ENCODE measurements around the gene DCAF10. TPM values are rescaled to one million over a fixed set of nuclear protein-coding genes. Genes with fewer than 3 reads are reported as not detected.

DCAF10 gene
- total RNA-seq, 4 donors from 2014 or later, result 23.4 to 84.2 (median 32.8) TPM

DNA sequence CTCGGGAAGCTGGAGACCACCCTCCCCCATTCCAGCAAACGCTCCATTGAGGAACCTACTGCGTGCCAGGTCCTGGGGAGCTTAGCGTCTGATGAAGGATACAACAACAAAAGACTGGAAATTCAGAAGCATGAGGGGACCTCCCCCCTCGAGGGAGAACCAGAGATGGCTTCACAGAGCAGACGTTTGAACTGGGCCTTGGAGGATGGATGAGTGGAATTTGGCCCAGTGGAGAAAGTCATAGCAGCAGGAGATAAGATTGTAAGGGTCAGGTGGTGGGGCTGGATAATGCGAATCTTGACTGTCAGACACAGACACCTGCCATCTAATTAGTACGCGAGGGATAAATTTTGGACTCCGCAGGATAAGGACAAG is 104.5 kb downstream of the DCAF10 start:
- no peaks in the 10 kb centered on the region for H3K36me3 ChIP-seq
- no peaks in the 10 kb centered on the region for H3K9me3 ChIP-seq
- H3K27me3 ChIP-seq, result no peaks in the 10 kb centered on the region
- peaks cover 0 to 22% (median 6%) of the 10 kb centered on the region in 4 donors for H3K4me1 ChIP-seq
- H3K27ac ChIP-seq, result peak overlapping the region in 3 of 4 donors; percentile 80 to 93 (median 90)
- DNase-seq, result no peak
- no peak for TF ChIP-seq POLR2A (IDR thresholded peaks at IDR 0.05)
- TF ChIP-seq, protein P1, sequence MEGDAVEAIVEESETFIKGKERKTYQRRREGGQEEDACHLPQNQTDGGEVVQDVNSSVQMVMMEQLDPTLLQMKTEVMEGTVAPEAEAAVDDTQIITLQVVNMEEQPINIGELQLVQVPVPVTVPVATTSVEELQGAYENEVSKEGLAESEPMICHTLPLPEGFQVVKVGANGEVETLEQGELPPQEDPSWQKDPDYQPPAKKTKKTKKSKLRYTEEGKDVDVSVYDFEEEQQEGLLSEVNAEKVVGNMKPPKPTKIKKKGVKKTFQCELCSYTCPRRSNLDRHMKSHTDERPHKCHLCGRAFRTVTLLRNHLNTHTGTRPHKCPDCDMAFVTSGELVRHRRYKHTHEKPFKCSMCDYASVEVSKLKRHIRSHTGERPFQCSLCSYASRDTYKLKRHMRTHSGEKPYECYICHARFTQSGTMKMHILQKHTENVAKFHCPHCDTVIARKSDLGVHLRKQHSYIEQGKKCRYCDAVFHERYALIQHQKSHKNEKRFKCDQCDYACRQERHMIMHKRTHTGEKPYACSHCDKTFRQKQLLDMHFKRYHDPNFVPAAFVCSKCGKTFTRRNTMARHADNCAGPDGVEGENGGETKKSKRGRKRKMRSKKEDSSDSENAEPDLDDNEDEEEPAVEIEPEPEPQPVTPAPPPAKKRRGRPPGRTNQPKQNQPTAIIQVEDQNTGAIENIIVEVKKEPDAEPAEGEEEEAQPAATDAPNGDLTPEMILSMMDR (IDR thresholded peaks at IDR 0.05), result no peak
- H3K4me3 ChIP-seq, result peak overlapping the region in 2 of 4 donors; percentile 78 to 80

DNA sequence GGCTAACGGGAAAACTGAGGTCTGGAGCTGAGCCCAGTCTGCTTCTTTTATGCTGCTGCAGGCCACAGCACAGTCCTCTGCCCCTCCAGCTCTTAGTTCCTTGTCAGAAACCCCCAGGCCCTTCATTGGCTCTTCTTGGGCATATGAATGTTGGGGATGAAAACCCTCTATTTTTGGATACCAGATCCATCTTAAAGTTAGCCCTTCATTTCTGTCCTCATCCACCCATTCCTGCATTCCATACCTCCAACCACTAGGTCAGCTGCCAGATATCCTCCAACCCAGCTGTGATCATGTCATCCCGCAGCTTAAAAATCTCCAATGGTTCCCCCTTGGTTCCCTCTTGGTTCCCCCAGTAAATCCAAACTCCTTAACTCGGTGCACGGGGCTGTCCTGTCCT is 105.2 kb downstream of the DCAF10 start:
- Histone ChIP-seq H3K27ac (no peak overlapping the region), H3K4me3 (no peak overlapping the region), H3K9me3 (no peaks in the 10 kb centered on the region), H3K36me3 (no peaks in the 10 kb centered on the region), H3K4me1 (peaks cover 0 to 22% (median 6%) of the 10 kb centered on the region in 4 donors), H3K27me3 (no peaks in the 10 kb centered on the region)
- TF ChIP-seq, protein P1 (IDR thresholded peaks at IDR 0.05), result no peak
- no peak for TF ChIP-seq POLR2A (IDR thresholded peaks at IDR 0.05)
- DNase-seq, result no peak

DNA sequence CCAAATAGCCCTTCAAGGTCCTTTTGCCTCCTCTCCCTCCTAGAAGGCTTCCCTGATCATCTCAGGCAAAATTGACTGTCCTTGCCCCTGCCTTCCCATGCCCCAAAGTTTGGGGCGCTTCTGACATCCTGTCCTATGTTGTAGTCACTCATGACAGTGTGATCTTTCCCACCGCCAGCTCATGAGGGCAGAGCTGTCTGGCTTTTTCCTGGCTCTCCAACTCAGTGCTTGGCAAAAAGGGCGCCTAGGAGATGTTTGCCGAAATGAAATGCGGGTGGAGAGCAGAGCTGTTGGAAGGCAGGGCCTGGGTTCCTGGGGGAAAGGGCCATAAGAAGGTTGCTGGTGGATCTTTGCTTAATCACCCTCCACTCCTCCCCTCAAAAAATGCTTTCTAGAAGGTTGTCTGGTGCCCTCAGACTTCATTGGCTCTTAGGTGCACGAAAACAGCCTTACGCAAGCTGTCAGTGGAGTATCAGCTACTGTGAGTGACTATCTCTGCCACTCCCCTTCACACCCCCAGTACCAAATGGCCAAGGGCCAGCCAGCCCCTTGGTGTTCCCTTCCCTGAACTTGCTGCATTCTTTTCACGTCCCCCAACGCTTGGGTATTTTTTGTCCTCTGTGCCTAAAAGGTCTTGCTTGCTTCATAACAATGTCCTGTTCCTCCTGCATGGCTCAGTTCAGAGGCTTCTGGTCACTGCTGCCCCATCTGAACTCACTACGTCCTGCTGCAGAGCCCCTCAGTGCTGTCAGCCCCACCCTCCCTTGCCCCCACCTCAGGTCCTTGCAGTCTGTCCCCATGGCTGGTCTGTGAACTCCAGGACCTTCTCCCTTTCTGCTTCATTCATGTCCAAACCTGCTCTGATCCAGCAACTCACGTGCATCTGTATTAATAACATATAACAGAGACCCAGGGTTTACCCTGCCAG is 106.0 kb downstream of the DCAF10 start:
- Histone ChIP-seq H3K27ac (no peak overlapping the region), H3K27me3 (no peaks in the 10 kb centered on the region), H3K4me1 (peaks cover 0 to 22% (median 6%) of the 10 kb centered on the region in 4 donors), H3K9me3 (no peaks in the 10 kb centered on the region), H3K36me3 (no peaks in the 10 kb centered on the region), H3K4me3 (no peak overlapping the region)
- DNase-seq, result no peak
- TF ChIP-seq POLR2A (IDR thresholded peaks at IDR 0.05), result no peak
- TF ChIP-seq, protein P1 (IDR thresholded peaks at IDR 0.05), result no peak

DNA sequence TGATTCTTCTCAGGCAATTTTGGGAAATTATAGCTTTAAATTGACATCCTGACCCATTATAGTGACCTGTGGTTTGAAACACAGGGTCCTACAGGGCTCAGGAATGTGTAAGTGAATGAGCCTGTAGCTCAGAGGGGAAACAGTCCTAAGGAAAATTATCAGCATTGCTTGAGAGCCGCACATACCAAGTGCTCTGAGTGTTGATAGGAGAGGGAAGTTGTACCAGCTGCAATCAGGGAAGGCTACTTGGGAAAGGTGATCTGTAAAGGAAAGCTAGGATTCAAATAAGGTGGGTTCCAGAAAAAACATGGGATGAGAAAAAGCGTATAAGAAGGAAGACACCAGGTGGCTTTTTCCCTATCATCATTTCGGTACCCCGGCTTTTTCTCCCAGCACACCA is 107.7 kb downstream of the DCAF10 start:
- H3K4me3 ChIP-seq, result no peak overlapping the region
- H3K27me3 ChIP-seq, result no peaks in the 10 kb centered on the region
- no peak overlapping the region for H3K27ac ChIP-seq
- peaks cover 0 to 9% (median 3%) of the 10 kb centered on the region in 4 donors for H3K4me1 ChIP-seq
- H3K36me3 ChIP-seq, result no peaks in the 10 kb centered on the region
- no peak for DNase-seq
- no peaks in the 10 kb centered on the region for H3K9me3 ChIP-seq
- no peak for TF ChIP-seq POLR2A (IDR thresholded peaks at IDR 0.05)
- TF ChIP-seq, protein P1 (IDR thresholded peaks at IDR 0.05), result no peak

DNA sequence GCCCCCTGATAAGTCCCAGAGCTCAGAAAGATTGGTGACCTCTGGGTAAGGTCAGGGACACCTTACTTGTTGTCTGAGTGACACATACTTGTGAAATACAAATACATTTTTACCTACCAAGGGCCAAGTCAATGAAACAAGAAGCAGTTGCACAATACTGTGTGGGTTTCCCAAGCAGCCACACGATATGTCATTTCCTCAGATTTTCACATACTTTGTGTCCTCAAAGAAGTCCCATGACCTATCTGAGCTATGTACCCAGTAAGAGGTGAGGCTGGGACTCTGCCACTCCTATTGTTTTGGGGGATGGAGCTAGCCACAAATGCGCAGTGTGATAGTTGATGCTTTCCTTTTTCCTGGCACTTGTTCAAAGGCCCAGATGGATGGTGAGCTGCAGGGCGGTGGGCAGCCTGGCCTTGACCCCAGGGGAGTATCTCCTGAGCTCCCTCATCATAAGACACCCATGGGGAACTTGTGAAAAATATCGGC is 108.1 kb downstream of the DCAF10 start:
- no peaks in the 10 kb centered on the region for H3K36me3 ChIP-seq
- no peaks in the 10 kb centered on the region for H3K9me3 ChIP-seq
- TF ChIP-seq, protein P1 (IDR thresholded peaks at IDR 0.05), result no peak
- TF ChIP-seq POLR2A (IDR thresholded peaks at IDR 0.05), result no peak
- no peak for DNase-seq
- no peak overlapping the region for H3K4me3 ChIP-seq
- H3K27me3 ChIP-seq, result no peaks in the 10 kb centered on the region
- no peak overlapping the region for H3K27ac ChIP-seq
- H3K4me1 ChIP-seq, result peaks cover 0 to 9% (median 3%) of the 10 kb centered on the region in 4 donors

Measured in Peyer's patch (tissue), 4 donors.